IgD-negative memory B cell (primary cell): ENCODE data around the gene MAS1. TPM values are rescaled to one million over a fixed set of nuclear protein-coding genes. Genes with fewer than 3 reads are reported as not detected.
A peak's percentile ranks its signal among the peaks of the same experiment; 100 is the strongest.
"Not testable (repeated sequence)": the region's sequence is repeated elsewhere in the genome, so short reads cannot be mapped to it uniquely, and the experiment has no call there.

ENCODE experiments used
- H3K27ac Mint-ChIP-seq, 3 donors: one replicate each; pipeline ENCODE4 v1.8.0; 2020 to 2022; ENCODE audit warnings: mild to moderate bottlenecking in 3 of 3, mixed read lengths in 3 of 3, moderate library complexity in 1 of 3
- H3K27me3 Mint-ChIP-seq: one replicate; pipeline ENCODE4 v1.8.0; 2021; ENCODE audit warnings: mixed read lengths
- H3K36me3 Mint-ChIP-seq: one replicate; pipeline ENCODE4 v1.8.0; 2020; ENCODE audit warnings: mild to moderate bottlenecking, mixed read lengths
- H3K4me1 Mint-ChIP-seq, 3 donors: one replicate each; pipeline ENCODE4 v1.8.0; 2020 to 2022; ENCODE audit warnings: mixed read lengths in 3 of 3, mild to moderate bottlenecking in 1 of 3
- H3K4me3 Mint-ChIP-seq, 4 donors: one replicate each; pipeline ENCODE4 v1.8.0; 2020 to 2022; ENCODE audit warnings: mild to moderate bottlenecking in 4 of 4, mixed read lengths in 4 of 4, moderate library complexity in 3 of 4
- H3K9me3 Mint-ChIP-seq, 3 donors: one replicate each; pipeline ENCODE4 v1.8.0; 2020 to 2021; ENCODE audit warnings: mixed read lengths in 3 of 3, mild to moderate bottlenecking in 1 of 3
- polyA plus RNA-seq: library from polyadenylated mRNA; unstranded; fragments of 300-500 nt; fragmentation: Illumina TruSeq; gene quantifications from one replicate; pipeline ENCODE4 v1.2.3, GENCODE V29; 2021

Gene MAS1
- polyA plus RNA-seq, 1 donor from 2014 or later = not detected

DNA sequence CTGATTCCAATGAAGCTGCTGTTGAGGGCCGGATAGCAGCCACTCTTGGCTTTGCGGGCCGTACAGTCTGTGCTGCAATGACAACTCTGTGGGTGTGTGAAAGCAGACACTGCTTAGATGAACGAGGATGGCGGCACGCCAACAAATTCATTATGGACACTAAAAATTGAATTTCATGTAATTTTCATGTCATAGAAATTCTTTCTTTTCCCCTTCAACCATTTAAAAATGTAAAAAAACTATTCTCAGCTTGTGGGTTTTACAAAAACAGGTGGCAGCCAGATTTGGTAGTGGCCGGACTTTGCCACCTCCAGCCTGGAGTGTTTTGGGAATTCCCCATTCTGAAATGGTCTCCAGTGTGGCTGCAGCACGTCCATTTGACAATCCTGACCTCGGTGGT is 26.0 kb downstream of the MAS1 start:
- Mint-ChIP-seq H3K4me3 (no peak overlapping the region), H3K36me3 (no peaks in the 10 kb centered on the region), H3K9me3 (peaks cover 0 to 7% (median 6%) of the 10 kb centered on the region in 3 donors), H3K27me3 (peaks cover 14% of the 10 kb centered on the region), H3K4me1 (peaks cover 0 to 2% (median 0%) of the 10 kb centered on the region in 3 donors), H3K27ac (no peak overlapping the region)

DNA sequence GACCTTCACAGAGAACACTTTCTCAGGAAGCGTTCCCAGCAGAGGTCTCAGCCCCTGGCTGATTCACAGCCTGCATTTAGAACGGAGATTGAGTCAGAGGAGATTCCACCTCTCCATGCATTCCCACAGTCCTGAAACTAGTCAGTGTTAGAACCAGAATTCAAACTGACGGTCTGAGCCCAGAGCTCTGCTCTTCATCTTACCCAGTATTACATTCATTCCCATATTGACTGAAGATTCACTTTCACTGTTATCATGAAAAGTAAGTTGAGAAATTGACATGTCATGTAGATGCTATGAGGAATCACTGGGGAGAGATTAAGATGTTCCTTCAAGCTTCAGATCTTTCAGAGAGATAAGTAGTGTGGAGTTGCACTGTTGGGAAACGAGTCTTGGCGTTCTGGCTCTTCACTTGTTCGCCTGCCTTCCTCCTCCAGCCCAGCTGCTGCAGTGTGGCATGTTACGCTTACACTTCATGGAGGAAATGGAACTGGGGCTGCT is 28.3 kb downstream of the MAS1 start:
- Mint-ChIP-seq H3K27ac (no peak overlapping the region), H3K4me3 (no peak overlapping the region), H3K4me1 (peaks cover 0 to 1% (median 0%) of the 10 kb centered on the region in 3 donors)

DNA sequence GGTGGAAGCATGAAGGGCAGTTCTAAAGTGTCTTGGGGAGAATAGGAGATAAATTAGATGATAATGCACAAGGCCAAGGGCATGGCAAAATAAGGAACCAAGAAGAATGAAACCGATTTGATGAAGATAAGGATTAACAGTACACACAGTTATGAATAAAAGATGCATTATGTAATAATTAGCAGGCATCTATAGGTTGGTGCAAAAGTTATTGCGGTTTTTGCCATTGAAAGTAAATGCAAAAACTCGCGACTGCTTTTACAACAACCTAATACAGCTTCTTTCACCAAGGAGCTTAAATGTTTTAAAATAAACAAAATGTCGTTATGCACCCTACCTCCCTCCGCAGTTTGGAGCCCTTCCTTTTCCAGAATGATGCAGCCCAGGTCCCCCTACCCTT is 29.0 kb downstream of the MAS1 start:
- Mint-ChIP-seq H3K27ac (no peak overlapping the region), H3K36me3 (no peaks in the 10 kb centered on the region), H3K4me3 (no peak overlapping the region), H3K9me3 (peaks cover 4 to 12% (median 5%) of the 10 kb centered on the region in 3 donors), H3K4me1 (no peaks in the 10 kb centered on the region), H3K27me3 (peaks cover 12% of the 10 kb centered on the region)

More for the DNA sequence above, 28.3 kb downstream of the MAS1 start:
- Mint-ChIP-seq H3K27me3 (peaks cover 10% of the 10 kb centered on the region), H3K36me3 (no peaks in the 10 kb centered on the region), H3K9me3 (peaks cover under 1 to 12% (median 5%) of the 10 kb centered on the region in 3 donors)

DNA sequence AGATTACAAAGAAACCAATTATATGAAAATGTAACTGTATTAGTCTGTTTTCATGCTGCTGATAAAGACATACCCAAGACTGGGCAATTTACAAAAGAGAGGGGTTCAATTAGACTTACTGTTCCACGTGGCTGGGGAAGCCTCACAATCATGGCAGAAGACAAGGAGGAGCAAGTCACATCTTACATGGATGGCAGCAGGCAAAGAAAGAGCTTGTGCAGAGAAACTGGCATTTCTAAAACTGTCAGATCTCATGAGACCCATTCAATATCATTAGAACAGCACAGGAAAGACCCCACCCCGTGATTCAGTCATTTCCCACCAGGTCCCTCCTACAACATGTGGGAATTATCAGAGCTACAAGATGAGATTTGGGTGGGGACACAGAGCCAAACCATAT is 33.4 kb downstream of the MAS1 start:
- H3K36me3 Mint-ChIP-seq, H3K27ac Mint-ChIP-seq: not testable (repeated sequence)

DNA sequence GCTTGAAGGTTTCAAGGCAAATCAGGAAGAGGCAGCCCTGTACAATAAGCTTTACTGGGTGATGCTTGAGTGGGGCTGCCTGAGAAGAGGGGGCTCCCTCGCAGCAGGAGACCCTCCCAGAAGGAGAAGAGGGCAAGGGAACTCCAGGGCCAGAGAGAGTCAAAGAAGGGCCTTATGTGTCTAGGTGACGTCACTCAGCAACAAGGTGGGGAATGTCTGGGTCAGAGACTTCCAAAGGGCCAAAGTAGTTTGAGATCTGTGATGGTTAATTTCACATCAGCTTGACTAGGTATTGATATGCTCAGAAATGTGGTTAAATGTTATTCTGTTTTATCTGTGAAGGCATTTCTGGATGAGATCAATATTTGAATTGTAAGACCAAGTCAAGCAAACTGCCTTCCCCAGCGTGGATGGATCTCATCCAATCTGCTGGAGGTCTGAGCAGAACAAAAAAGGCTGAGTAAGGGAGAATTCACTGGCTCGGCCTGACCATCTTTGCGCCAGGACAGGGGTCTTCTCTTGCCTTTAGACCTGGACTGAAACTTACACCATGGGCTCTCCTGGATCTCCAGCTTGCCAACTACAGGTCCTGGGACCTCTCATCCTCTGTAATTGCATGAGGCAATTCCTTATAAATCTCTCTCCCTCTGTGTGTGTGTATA is 35.9 kb downstream of the MAS1 start:
- H3K27me3 Mint-ChIP-seq = peaks cover 14% of the 10 kb centered on the region
- H3K27ac Mint-ChIP-seq = peak overlapping the region in 1 of 3 donors; percentile 74
- H3K36me3 Mint-ChIP-seq = no peaks in the 10 kb centered on the region
- peaks cover 13 to 17% (median 14%) of the 10 kb centered on the region in 3 donors for H3K4me1 Mint-ChIP-seq
- peaks cover 0 to 6% (median 4%) of the 10 kb centered on the region in 3 donors for H3K9me3 Mint-ChIP-seq
- no peak overlapping the region for H3K4me3 Mint-ChIP-seq

More for the DNA sequence above, 33.4 kb downstream of the MAS1 start:
- H3K27me3 Mint-ChIP-seq = peaks cover 17% of the 10 kb centered on the region
- peaks cover 2 to 12% (median 4%) of the 10 kb centered on the region in 3 donors for H3K9me3 Mint-ChIP-seq
- H3K4me1 Mint-ChIP-seq, H3K4me3 Mint-ChIP-seq: not testable (repeated sequence)

DNA sequence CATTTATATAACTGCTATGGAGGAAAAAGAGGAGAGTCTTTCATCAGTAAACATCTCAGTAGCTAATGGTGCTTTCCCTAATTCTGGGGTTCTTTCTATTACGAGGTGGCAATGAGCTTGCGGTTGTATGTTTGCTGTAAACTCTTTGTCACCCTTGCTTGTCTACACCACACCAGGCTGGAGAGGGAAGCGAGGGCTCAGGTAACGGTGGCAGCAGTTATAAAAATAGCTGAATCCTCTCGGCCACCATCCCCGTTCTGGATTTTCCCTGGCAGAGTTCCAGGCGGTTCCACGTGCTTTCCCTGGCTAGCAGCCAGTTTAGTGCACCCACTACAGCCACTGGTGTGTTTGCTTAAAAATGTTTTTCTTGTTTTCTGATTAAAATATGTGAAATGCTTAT is 39.0 kb downstream of the MAS1 start:
- no peaks in the 10 kb centered on the region for H3K9me3 Mint-ChIP-seq
- H3K27ac Mint-ChIP-seq = no peak overlapping the region
- H3K4me1 Mint-ChIP-seq = peaks cover 14 to 17% (median 14%) of the 10 kb centered on the region in 3 donors
- H3K27me3 Mint-ChIP-seq = peaks cover 8% of the 10 kb centered on the region
- no peaks in the 10 kb centered on the region for H3K36me3 Mint-ChIP-seq
- no peak overlapping the region for H3K4me3 Mint-ChIP-seq

DNA sequence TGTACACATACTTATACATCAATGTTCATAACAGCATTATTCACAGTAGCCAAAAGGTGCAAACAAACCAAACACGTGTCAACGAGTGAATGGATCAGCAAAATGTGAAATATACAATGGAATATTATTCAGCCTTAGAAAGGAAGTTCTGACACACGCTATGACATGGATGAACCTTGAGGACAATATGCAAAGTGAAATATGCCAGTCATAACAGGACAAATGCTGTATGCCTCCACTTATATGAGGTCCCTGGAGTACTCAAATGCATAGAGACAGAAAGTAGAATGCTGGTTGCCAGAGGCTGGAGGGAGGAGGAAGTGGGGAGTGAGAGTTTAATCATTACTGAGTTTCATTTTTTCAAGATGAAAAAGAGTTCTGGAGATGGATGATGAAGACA is 40.3 kb downstream of the MAS1 start:
- Mint-ChIP-seq H3K27ac (peak overlapping the region in 1 of 3 donors; percentile 4), H3K36me3 (no peaks in the 10 kb centered on the region), H3K4me1 (peaks cover 14 to 17% (median 14%) of the 10 kb centered on the region in 3 donors), H3K4me3 (peak overlapping the region in 1 of 4 donors; percentile 43), H3K27me3 (peaks cover 8% of the 10 kb centered on the region), H3K9me3 (peaks cover 0 to 4% (median 4%) of the 10 kb centered on the region in 3 donors)

DNA sequence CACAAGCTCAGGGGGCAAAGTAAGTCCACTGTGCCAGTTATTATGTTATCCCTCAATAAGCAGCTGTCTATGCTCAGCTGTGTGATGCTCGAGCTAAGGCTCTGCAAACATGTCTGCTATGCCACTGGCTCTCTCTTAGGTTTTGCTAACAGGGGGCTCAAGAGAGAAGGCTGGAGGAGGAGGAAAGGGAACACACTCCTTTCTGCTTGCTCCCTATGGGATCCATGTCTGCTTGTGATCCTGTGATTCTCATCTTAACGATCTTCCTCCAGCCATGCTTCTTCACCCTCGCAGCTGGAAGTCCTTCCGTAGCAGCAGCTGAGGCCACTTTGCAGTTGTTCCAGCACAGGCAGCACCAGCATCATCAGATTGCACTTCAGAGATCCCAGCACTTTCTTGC is 41.1 kb downstream of the MAS1 start:
- Mint-ChIP-seq H3K4me1 (peaks cover 14 to 17% (median 14%) of the 10 kb centered on the region in 3 donors), H3K9me3 (peaks cover 0 to 4% (median 4%) of the 10 kb centered on the region in 3 donors), H3K27ac (no peak overlapping the region), H3K4me3 (no peak overlapping the region), H3K27me3 (peaks cover 5% of the 10 kb centered on the region), H3K36me3 (no peaks in the 10 kb centered on the region)

DNA sequence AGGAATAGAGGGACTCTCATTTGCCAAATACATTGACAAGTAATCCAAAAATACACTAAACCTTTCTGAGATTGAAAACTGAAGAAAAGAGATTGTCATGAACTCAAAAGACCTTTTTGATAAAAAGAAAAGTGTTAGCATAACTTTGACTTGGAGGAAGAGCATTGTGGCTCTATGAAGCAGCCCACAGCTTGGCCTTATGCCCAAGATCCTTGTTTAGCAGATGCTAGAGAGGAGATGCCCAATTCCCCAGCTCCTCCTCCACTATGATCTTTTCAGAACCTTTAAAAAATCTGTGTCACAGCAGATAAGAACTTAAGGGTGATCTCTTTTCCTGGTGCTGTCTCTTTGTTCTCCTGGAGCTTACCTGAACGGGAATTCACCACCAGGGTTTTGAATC is 42.3 kb downstream of the MAS1 start:
- Mint-ChIP-seq H3K36me3 (no peaks in the 10 kb centered on the region), H3K9me3 (peaks cover 0 to 4% (median 4%) of the 10 kb centered on the region in 3 donors), H3K27me3 (peaks cover 9% of the 10 kb centered on the region), H3K27ac (peak overlapping the region in 1 of 3 donors; percentile 2), H3K4me3 (no peak overlapping the region), H3K4me1 (peaks cover 14 to 17% (median 14%) of the 10 kb centered on the region in 3 donors)

DNA sequence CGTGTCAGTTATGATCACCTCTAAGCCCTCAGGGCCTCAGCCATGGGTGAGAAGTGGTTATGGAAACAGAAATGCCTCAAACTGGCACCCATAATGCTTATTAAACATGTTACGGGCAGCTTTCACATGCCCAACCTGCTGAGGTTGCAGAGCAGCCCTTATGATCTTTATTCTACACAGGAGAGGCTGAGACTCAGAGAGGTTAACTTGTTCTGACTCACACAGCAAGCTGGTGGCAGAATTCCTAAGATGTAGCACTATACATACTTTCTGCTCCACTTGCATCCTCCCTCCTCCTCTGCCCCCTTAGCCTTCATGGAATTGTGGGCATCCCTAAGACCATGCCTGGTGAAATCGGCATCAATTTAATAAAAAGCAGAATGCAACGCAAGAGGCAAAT is 43.4 kb downstream of the MAS1 start:
- peaks cover 0 to 6% (median 5%) of the 10 kb centered on the region in 3 donors for H3K9me3 Mint-ChIP-seq
- H3K4me3 Mint-ChIP-seq = no peak overlapping the region
- H3K4me1 Mint-ChIP-seq = peaks cover 14 to 17% (median 14%) of the 10 kb centered on the region in 3 donors
- H3K27ac Mint-ChIP-seq = no peak overlapping the region
- H3K36me3 Mint-ChIP-seq = no peaks in the 10 kb centered on the region
- H3K27me3 Mint-ChIP-seq = peaks cover 13% of the 10 kb centered on the region

DNA sequence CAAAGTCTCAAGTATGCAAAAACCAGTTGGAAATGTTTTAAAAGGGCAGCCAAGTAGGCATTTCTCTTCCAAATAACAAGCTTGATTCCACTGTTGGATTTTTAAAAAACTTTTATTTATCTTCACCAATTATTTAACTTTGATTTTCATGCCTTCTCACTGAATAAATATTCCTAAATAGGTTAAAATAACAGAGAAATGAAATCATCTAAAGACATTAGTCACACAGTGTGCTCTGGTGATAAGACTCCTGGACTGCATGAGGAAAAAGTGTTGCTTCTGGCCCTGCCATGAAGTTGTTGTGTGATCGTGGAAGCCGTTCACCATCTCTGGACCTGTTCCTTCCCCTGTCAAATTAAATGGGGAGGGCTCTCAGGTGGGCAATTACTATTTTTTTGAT is 44.3 kb downstream of the MAS1 start:
- H3K4me1 Mint-ChIP-seq = peaks cover 8 to 13% (median 10%) of the 10 kb centered on the region in 3 donors

DNA sequence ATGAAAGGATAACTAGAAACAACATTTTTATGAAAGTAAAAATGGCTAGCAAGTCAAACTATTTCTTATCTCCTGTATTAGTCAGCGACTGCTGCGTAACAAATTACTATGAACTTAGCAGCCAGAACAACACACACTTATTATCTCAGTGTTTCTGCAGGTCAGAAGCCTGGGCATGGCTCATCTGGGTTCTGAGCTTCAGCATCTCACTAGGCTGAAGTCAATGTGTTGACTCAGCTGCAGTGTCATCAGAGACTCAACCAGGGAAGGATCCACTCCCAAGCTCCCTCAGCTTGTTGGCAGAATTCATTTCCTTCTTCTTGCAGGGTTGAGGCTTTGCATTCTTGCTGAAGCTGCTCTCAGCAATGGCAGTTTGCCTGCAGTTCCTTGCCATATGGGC is 44.8 kb downstream of the MAS1 start:
- Mint-ChIP-seq H3K4me1 (peaks cover 6 to 8% (median 8%) of the 10 kb centered on the region in 3 donors), H3K4me3 (no peak overlapping the region)

More for the DNA sequence above, 44.3 kb downstream of the MAS1 start:
- no peak overlapping the region for H3K27ac Mint-ChIP-seq
- peaks cover 13% of the 10 kb centered on the region for H3K27me3 Mint-ChIP-seq
- no peaks in the 10 kb centered on the region for H3K36me3 Mint-ChIP-seq
- peaks cover 0 to 6% (median 5%) of the 10 kb centered on the region in 3 donors for H3K9me3 Mint-ChIP-seq
- no peak overlapping the region for H3K4me3 Mint-ChIP-seq

DNA sequence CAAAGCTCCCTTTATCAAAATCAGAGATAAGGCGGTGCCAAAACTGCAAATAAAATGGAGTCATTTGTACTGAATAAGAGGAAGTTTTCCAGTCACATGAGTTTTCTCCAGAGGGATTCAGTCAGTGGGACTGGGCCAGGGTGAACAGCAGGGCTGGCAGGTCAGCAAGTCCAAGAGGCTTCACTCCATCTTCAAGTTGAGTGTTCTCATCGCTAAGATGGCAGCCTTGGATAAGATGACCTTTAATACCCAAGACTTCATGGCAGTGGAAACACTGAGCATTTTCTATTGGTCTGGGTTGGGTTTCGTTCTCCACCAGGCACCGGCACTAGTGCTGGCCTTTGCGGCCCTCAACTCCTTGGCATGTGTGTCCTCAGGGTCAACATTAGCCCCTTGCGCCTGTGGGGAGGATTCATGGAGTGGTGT is 48.8 kb downstream of the MAS1 start:
- H3K9me3 Mint-ChIP-seq = peaks cover 10 to 12% (median 10%) of the 10 kb centered on the region in 3 donors
- H3K4me1 Mint-ChIP-seq = no peaks in the 10 kb centered on the region
- no peaks in the 10 kb centered on the region for H3K36me3 Mint-ChIP-seq
- H3K4me3 Mint-ChIP-seq = no peak overlapping the region
- H3K27me3 Mint-ChIP-seq = peaks cover 14% of the 10 kb centered on the region
- H3K27ac Mint-ChIP-seq = no peak overlapping the region

More for the DNA sequence above, 44.8 kb downstream of the MAS1 start:
- peaks cover 0 to 6% (median 5%) of the 10 kb centered on the region in 3 donors for H3K9me3 Mint-ChIP-seq
- H3K36me3 Mint-ChIP-seq = no peaks in the 10 kb centered on the region
- H3K27me3 Mint-ChIP-seq = peaks cover 13% of the 10 kb centered on the region
- no peak overlapping the region for H3K27ac Mint-ChIP-seq
